ENCODE data around the gene ST3GAL2. TPM values are rescaled to one million over a fixed set of nuclear protein-coding genes. Genes with fewer than 3 reads are reported as not detected.
A peak's percentile ranks its signal among the peaks of the same experiment; 100 is the strongest.

ST3GAL2 gene
- total and polyA plus RNA-seq, 2 donors from 2014 or later, result 10.6 to 28.6 TPM

DNA sequence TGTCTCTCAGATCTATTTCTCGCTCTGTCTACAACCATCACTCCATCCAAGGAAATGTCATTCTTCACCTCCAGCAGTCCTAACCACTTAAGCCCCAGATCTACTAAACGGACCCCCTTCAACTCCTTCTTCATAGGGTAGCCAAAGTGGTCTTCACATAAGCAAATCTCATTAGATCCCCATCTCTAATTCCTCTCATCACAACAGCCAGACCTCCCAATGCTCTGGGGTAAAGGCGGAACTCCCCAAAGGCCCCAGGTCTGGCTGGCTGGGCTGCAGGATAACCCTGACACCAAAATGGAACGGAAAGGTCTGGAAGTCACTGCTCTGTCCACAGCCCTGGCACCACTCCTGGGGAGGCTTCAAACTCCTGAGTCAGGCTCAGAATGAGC, 11.1 kb downstream of the ST3GAL2 start:
- TF ChIP-seq, protein P1, sequence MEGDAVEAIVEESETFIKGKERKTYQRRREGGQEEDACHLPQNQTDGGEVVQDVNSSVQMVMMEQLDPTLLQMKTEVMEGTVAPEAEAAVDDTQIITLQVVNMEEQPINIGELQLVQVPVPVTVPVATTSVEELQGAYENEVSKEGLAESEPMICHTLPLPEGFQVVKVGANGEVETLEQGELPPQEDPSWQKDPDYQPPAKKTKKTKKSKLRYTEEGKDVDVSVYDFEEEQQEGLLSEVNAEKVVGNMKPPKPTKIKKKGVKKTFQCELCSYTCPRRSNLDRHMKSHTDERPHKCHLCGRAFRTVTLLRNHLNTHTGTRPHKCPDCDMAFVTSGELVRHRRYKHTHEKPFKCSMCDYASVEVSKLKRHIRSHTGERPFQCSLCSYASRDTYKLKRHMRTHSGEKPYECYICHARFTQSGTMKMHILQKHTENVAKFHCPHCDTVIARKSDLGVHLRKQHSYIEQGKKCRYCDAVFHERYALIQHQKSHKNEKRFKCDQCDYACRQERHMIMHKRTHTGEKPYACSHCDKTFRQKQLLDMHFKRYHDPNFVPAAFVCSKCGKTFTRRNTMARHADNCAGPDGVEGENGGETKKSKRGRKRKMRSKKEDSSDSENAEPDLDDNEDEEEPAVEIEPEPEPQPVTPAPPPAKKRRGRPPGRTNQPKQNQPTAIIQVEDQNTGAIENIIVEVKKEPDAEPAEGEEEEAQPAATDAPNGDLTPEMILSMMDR (IDR thresholded peaks at IDR 0.05; ENCODE audit: borderline replicate concordance, extremely low read depth, insufficient read depth), result no peak
- Histone ChIP-seq H3K27ac (ENCODE audit: low read depth in 2 of 2, low read length in 2 of 2) (peak overlapping the region; percentile 93 to 97), H3K9me3 (ENCODE audit: control insufficient read depth in 2 of 3, insufficient read depth in 1 of 3, low read length in 3 of 3) (no peaks in the 10 kb centered on the region), H3K27me3 (ENCODE audit: control insufficient read depth, insufficient read depth, low read length) (no peaks in the 10 kb centered on the region), H3K9ac (ENCODE audit: low read length in 3 of 3) (peak overlapping the region in 2 of 3 donors; percentile 1 to 80), H3K4me3 (ENCODE audit: low read length in 3 of 3) (peak overlapping the region in 2 of 3 donors; percentile 4 to 33), H3K36me3 (ENCODE audit: control insufficient read depth in 2 of 3, insufficient read depth in 3 of 3, low read length in 3 of 3) (no peaks in the 10 kb centered on the region), H3K4me1 (ENCODE audit: control insufficient read depth in 2 of 3, insufficient read depth in 2 of 3, low read depth in 1 of 3, low read length in 3 of 3) (peaks cover 15 to 41% (median 37%) of the 10 kb centered on the region in 3 donors)
- intact Hi-C loops (cut with DNase I), result no loop called here
- no peak for FAIRE-seq
- DNase-seq, result no peak

DNA sequence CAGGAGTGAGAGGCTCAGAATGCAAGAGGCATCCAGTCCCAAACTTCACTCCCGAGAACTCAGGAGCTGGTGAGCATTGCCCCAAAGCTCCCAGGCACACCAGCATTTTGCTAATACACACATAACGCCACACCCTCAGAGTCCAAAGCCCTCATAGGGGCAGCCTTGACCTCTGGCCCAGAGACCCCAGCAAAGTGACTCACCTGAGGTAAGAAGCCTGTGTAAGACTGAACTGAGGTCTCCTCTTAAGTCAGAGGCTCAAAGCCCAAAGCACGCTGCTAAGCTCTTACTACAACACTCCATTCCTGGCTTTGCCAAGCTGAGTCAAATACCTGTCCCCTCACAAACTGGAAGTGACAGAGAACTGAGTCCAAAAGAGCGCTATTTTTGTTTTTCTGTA, 16.4 kb downstream of the ST3GAL2 start:
- intact Hi-C loops (cut with DNase I), result no loop called here
- TF ChIP-seq, protein P1 (IDR thresholded peaks at IDR 0.05; ENCODE audit: borderline replicate concordance, extremely low read depth, insufficient read depth), result no peak
- DNase-seq (no peak), FAIRE-seq (no peak)
- no peak overlapping the region for H3K9ac ChIP-seq (ENCODE audit: low read length in 3 of 3)
- H3K36me3 ChIP-seq (ENCODE audit: control insufficient read depth in 2 of 3, insufficient read depth in 3 of 3, low read length in 3 of 3), result no peaks in the 10 kb centered on the region
- H3K27ac ChIP-seq (ENCODE audit: low read depth in 2 of 2, low read length in 2 of 2), result no peak overlapping the region
- H3K9me3 ChIP-seq (ENCODE audit: control insufficient read depth in 2 of 3, insufficient read depth in 1 of 3, low read length in 3 of 3), result no peaks in the 10 kb centered on the region
- no peaks in the 10 kb centered on the region for H3K27me3 ChIP-seq (ENCODE audit: control insufficient read depth, insufficient read depth, low read length)
- H3K4me3 ChIP-seq (ENCODE audit: low read length in 3 of 3), result no peak overlapping the region
- H3K4me1 ChIP-seq (ENCODE audit: control insufficient read depth in 2 of 3, insufficient read depth in 2 of 3, low read depth in 1 of 3, low read length in 3 of 3), result peaks cover 2 to 22% (median 7%) of the 10 kb centered on the region in 3 donors

DNA sequence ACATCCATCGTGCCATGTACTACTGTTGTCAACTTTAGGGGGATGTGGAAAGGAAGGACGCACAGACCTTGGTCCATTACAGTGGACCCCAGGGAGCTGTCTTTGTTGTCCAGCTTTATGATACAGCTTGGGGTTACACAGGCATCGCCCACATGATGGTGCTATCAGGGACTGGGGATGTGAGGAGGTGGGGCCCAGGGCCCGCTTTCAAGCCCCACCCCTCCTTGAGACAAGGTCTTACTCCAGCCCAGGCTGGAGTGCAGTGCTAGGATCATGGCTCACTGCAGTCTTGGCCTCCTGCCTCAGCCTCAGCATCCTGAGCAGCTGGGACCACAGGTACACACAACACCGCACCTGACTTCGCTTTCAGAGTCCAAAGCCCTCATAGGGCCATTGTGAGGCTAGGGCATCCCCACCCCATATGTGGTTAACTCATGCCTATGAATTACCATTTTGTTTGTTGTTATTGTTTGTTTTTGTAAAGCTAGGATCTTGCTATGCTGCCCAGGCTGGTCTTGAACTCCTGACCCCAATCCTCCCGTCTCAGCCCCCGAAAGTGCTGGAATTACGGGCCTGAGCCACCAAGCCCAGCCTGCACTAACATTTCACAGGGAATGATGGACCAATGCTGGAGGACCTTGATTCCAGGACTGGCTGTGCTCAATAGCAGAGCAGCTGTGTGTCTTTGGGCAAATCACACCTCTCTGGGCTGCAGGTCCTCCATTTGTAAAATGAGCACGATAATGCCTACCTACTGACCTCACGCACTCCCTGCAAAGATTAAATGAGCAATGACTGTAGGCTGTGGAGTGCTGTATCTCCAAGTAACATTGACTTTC, 17.2 kb downstream of the ST3GAL2 start:
- Histone ChIP-seq H3K27me3 (ENCODE audit: control insufficient read depth, insufficient read depth, low read length) (no peaks in the 10 kb centered on the region), H3K9ac (ENCODE audit: low read length in 3 of 3) (no peak overlapping the region), H3K4me1 (ENCODE audit: control insufficient read depth in 2 of 3, insufficient read depth in 2 of 3, low read depth in 1 of 3, low read length in 3 of 3) (peaks cover 2 to 20% (median 6%) of the 10 kb centered on the region in 3 donors), H3K36me3 (ENCODE audit: control insufficient read depth in 2 of 3, insufficient read depth in 3 of 3, low read length in 3 of 3) (no peaks in the 10 kb centered on the region), H3K27ac (ENCODE audit: low read depth in 2 of 2, low read length in 2 of 2) (no peak overlapping the region), H3K9me3 (ENCODE audit: control insufficient read depth in 2 of 3, insufficient read depth in 1 of 3, low read length in 3 of 3) (no peaks in the 10 kb centered on the region), H3K4me3 (ENCODE audit: low read length in 3 of 3) (no peak overlapping the region)
- FAIRE-seq, result no peak
- TF ChIP-seq, protein P1 (IDR thresholded peaks at IDR 0.05; ENCODE audit: borderline replicate concordance, extremely low read depth, insufficient read depth), result no peak
- DNase-seq, result no peak
- intact Hi-C loops (cut with DNase I), result no loop called here
